Measurements from ENCODE around the gene NEK6. TPM values are rescaled to one million over a fixed set of nuclear protein-coding genes. Genes with fewer than 3 reads are reported as not detected.

Gene NEK6
- total RNA-seq, 1 donor from 2014 or later = 14.7 TPM

GRCh38 chr9:124272979-124273378 is 15.2 kb downstream of the NEK6 start:
- Histone ChIP-seq H3K4me3 (ENCODE audit: low read depth, low read length) (no peak overlapping the region), H3K27me3 (ENCODE audit: control insufficient read depth, insufficient read depth, low read length) (no peaks in the 10 kb centered on the region), H3K36me3 (ENCODE audit: control insufficient read depth, insufficient read depth, low read length) (peaks cover 3% of the 10 kb centered on the region)
- TF ChIP-seq, protein P1, sequence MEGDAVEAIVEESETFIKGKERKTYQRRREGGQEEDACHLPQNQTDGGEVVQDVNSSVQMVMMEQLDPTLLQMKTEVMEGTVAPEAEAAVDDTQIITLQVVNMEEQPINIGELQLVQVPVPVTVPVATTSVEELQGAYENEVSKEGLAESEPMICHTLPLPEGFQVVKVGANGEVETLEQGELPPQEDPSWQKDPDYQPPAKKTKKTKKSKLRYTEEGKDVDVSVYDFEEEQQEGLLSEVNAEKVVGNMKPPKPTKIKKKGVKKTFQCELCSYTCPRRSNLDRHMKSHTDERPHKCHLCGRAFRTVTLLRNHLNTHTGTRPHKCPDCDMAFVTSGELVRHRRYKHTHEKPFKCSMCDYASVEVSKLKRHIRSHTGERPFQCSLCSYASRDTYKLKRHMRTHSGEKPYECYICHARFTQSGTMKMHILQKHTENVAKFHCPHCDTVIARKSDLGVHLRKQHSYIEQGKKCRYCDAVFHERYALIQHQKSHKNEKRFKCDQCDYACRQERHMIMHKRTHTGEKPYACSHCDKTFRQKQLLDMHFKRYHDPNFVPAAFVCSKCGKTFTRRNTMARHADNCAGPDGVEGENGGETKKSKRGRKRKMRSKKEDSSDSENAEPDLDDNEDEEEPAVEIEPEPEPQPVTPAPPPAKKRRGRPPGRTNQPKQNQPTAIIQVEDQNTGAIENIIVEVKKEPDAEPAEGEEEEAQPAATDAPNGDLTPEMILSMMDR (IDR thresholded peaks at IDR 0.05; ENCODE audit: insufficient read depth, low read length, severe bottlenecking) = no peak
- DNase-seq (ENCODE audit: low read depth) = no peak
- FAIRE-seq = no peak

- DNase-seq (ENCODE audit: low read depth) (no peak), FAIRE-seq (no peak)
- TF ChIP-seq, protein P1 (IDR thresholded peaks at IDR 0.05; ENCODE audit: insufficient read depth, low read length, severe bottlenecking) = no peak
- no peak overlapping the region for H3K4me3 ChIP-seq (ENCODE audit: low read depth, low read length)
- H3K27me3 ChIP-seq (ENCODE audit: control insufficient read depth, insufficient read depth, low read length) = no peaks in the 10 kb centered on the region
- peaks cover 3% of the 10 kb centered on the region for H3K36me3 ChIP-seq (ENCODE audit: control insufficient read depth, insufficient read depth, low read length)
Observed at GRCh38 chr9:124273427-124274160, 15.8 kb downstream of the NEK6 start.

- Histone ChIP-seq H3K4me3 (ENCODE audit: low read depth, low read length) (no peak overlapping the region), H3K27me3 (ENCODE audit: control insufficient read depth, insufficient read depth, low read length) (no peaks in the 10 kb centered on the region), H3K36me3 (ENCODE audit: control insufficient read depth, insufficient read depth, low read length) (peaks cover 3% of the 10 kb centered on the region)
- TF ChIP-seq, protein P1 (IDR thresholded peaks at IDR 0.05; ENCODE audit: insufficient read depth, low read length, severe bottlenecking) = no peak
- no peak for DNase-seq (ENCODE audit: low read depth)
- FAIRE-seq = no peak
Observed at GRCh38 chr9:124274226-124274625, 16.5 kb downstream of the NEK6 start.

DNA sequence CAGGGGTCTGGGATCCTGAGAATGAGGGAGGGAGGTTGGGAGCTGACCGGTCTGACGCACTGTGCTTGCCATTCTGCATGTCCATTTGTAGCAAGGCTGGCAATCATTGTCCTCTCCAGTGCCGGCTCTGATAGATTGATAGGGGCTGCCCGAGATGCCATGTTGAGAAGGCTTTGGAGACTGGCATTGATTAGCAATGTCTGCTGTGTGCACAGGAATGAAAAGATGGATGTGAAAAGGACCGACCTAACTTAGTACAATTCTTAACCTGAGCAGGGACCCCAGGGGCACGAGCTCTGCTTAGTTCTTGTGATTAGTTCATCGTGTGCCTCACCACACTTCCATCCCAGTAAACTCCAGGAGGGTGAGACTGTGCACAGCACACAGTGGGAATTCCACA is 17.0 kb downstream of the NEK6 start:
- H3K36me3 ChIP-seq (ENCODE audit: control insufficient read depth, insufficient read depth, low read length) = peaks cover 1% of the 10 kb centered on the region
- TF ChIP-seq, protein P1 (IDR thresholded peaks at IDR 0.05; ENCODE audit: insufficient read depth, low read length, severe bottlenecking) = no peak
- no peaks in the 10 kb centered on the region for H3K27me3 ChIP-seq (ENCODE audit: control insufficient read depth, insufficient read depth, low read length)
- no peak overlapping the region for H3K4me3 ChIP-seq (ENCODE audit: low read depth, low read length)
- FAIRE-seq (no peak), DNase-seq (ENCODE audit: low read depth) (no peak)

DNA sequence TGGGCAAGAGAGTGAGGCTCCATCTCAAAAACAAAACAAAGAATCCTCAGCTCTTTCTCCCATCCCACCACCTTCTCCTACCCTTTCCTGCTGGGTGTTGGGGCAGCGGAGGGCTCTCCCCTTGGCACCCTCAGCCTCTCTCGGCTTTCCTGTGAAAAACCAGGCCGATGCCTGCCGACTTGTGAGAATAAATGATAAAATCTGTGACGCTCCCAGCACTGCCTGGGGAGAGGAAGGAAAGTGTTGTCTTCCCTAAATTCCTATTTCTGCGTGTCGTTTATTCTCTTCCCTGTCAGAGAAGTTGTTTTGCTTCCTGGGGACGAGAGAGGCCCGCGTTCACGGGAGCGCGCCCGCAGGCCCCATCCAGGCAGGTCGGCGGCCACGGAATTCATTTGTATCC is 19.7 kb downstream of the NEK6 start:
- FAIRE-seq (no peak), DNase-seq (ENCODE audit: low read depth) (no peak)
- Histone ChIP-seq H3K4me3 (ENCODE audit: low read depth, low read length) (no peak overlapping the region), H3K36me3 (ENCODE audit: control insufficient read depth, insufficient read depth, low read length) (peaks cover 1% of the 10 kb centered on the region), H3K27me3 (ENCODE audit: control insufficient read depth, insufficient read depth, low read length) (no peaks in the 10 kb centered on the region)
- TF ChIP-seq, protein P1 (IDR thresholded peaks at IDR 0.05; ENCODE audit: insufficient read depth, low read length, severe bottlenecking) = no peak

GRCh38 chr9:124278054-124278540 is 20.3 kb downstream of the NEK6 start:
- TF ChIP-seq, protein P1 (IDR thresholded peaks at IDR 0.05; ENCODE audit: insufficient read depth, low read length, severe bottlenecking) = no peak
- Histone ChIP-seq H3K27me3 (ENCODE audit: control insufficient read depth, insufficient read depth, low read length) (no peaks in the 10 kb centered on the region), H3K36me3 (ENCODE audit: control insufficient read depth, insufficient read depth, low read length) (no peaks in the 10 kb centered on the region), H3K4me3 (ENCODE audit: low read depth, low read length) (no peak overlapping the region)
- DNase-seq (ENCODE audit: low read depth) = no peak
- FAIRE-seq = no peak
